A673 (cell line): ENCODE measurements around the gene DLG4.
"Not testable (repeated sequence)": the region's sequence is repeated elsewhere in the genome, so short reads cannot be mapped to it uniquely, and the experiment has no call there.

Experiments
- CTCF ChIP-seq: fragments of 300-800, 200-600 bp; sonication (generic); conservative IDR thresholded peaks from 2 replicates; pipeline ENCODE4 v1.5.1; 2017; ENCODE audit warnings: low read depth, mild to moderate bottlenecking, antibody characterized with exemption, low read length, moderate library complexity, mixed read lengths
- EZH2 ChIP-seq: fragments of 200-600 bp; sonication (generic); IDR thresholded peaks from 2 replicates; pipeline ENCODE4 v1.6.1; 2017; ENCODE audit warnings: borderline replicate concordance, low read depth, mild to moderate bottlenecking, mixed read lengths, antibody characterized with exemption, low read length; ENCODE audit not compliant: poor library complexity, severe bottlenecking

GRCh38 chr17:7158424-7158823 lies 61.2 kb downstream of the DLG4 start:
- not testable (repeated sequence) for TF ChIP-seq EZH2, CTCF
